ENCODE results near the gene C1orf167. TPM values are rescaled to one million over a fixed set of nuclear protein-coding genes. Genes with fewer than 3 reads are reported as not detected.
A peak's percentile ranks its signal among the peaks of the same experiment; 100 is the strongest.

C1orf167 gene
- total RNA-seq, 2 experiments from 2014 or later = not detected

GRCh38 chr1:11792106-11792505, 30.1 kb downstream of the C1orf167 start:
- intact Hi-C loops (cut with micrococcal nuclease) = no loop called here
- H3K27me3 Mint-ChIP-seq (ENCODE audit: low read depth) = no peaks in the 10 kb centered on the region
- no peaks in the 10 kb centered on the region for H3K4me1 Mint-ChIP-seq (ENCODE audit: low read depth)
- H3K27ac Mint-ChIP-seq = no peak overlapping the region
- DNase-seq = no peak
- CTCF ChIA-PET = no interaction called here
- no peak overlapping the region for H3K4me3 Mint-ChIP-seq
- peaks cover 6% of the 10 kb centered on the region for H3K36me3 Mint-ChIP-seq (ENCODE audit: low read depth)
- H3K9me3 Mint-ChIP-seq = no peaks in the 10 kb centered on the region

GRCh38 chr1:11793819-11794218, 31.8 kb downstream of the C1orf167 start:
- no peak for DNase-seq
- Mint-ChIP-seq H3K9me3 (no peaks in the 10 kb centered on the region), H3K4me1 (ENCODE audit: low read depth) (no peaks in the 10 kb centered on the region), H3K4me3 (no peak overlapping the region), H3K36me3 (ENCODE audit: low read depth) (peaks cover 6% of the 10 kb centered on the region), H3K27ac (no peak overlapping the region), H3K27me3 (ENCODE audit: low read depth) (no peaks in the 10 kb centered on the region)
- CTCF ChIA-PET = no interaction called here
- intact Hi-C loops (cut with micrococcal nuclease) = no loop called here

- H3K27ac Mint-ChIP-seq = no peak overlapping the region
- DNase-seq = no peak
- CTCF ChIA-PET = interaction anchor here (1.7 kb wide), 1 partner anchor 9 kb away, joined by 5 read pairs; no protein-coding TSS in a partner anchor
- no peaks in the 10 kb centered on the region for H3K27me3 Mint-ChIP-seq (ENCODE audit: low read depth)
- intact Hi-C loops (cut with micrococcal nuclease) = no loop called here
- H3K36me3 Mint-ChIP-seq (ENCODE audit: low read depth) = peaks cover 7% of the 10 kb centered on the region
- H3K4me3 Mint-ChIP-seq = no peak overlapping the region
- H3K4me1 Mint-ChIP-seq (ENCODE audit: low read depth) = no peaks in the 10 kb centered on the region
- no peaks in the 10 kb centered on the region for H3K9me3 Mint-ChIP-seq
These were observed 32.6 kb downstream of the C1orf167 start for GRCh38 chr1:11794446-11795237.

GRCh38 chr1:11795238-11795890, 33.4 kb downstream of the C1orf167 start:
- Mint-ChIP-seq H3K36me3 (ENCODE audit: low read depth) (peaks cover 7% of the 10 kb centered on the region), H3K27me3 (ENCODE audit: low read depth) (no peaks in the 10 kb centered on the region), H3K4me3 (no peak overlapping the region), H3K4me1 (ENCODE audit: low read depth) (no peaks in the 10 kb centered on the region), H3K27ac (no peak overlapping the region), H3K9me3 (no peaks in the 10 kb centered on the region)
- CTCF ChIA-PET = interaction anchor here (1.7 kb wide), 1 partner anchor 10 kb away, joined by 5 read pairs; no protein-coding TSS in a partner anchor
- intact Hi-C loops (cut with micrococcal nuclease) = no loop called here
- DNase-seq = no peak

- CTCF ChIA-PET = interaction anchor here (1.7 kb wide), 1 partner anchor 11 kb away, joined by 5 read pairs; no protein-coding TSS in a partner anchor
- no peak overlapping the region for H3K4me3 Mint-ChIP-seq
- peaks cover 11% of the 10 kb centered on the region for H3K36me3 Mint-ChIP-seq (ENCODE audit: low read depth)
- H3K27ac Mint-ChIP-seq = no peak overlapping the region
- no peaks in the 10 kb centered on the region for H3K4me1 Mint-ChIP-seq (ENCODE audit: low read depth)
- no peaks in the 10 kb centered on the region for H3K27me3 Mint-ChIP-seq (ENCODE audit: low read depth)
- no peak for DNase-seq
- intact Hi-C loops (cut with micrococcal nuclease) = no loop called here
- H3K9me3 Mint-ChIP-seq = no peaks in the 10 kb centered on the region
These were observed 34.2 kb downstream of the C1orf167 start for GRCh38 chr1:11796036-11796828.

GRCh38 chr1:11797525-11798216, 35.7 kb downstream of the C1orf167 start:
- Mint-ChIP-seq H3K36me3 (ENCODE audit: low read depth) (peaks cover 12% of the 10 kb centered on the region), H3K9me3 (no peaks in the 10 kb centered on the region), H3K27me3 (ENCODE audit: low read depth) (no peaks in the 10 kb centered on the region), H3K4me3 (no peak overlapping the region), H3K4me1 (ENCODE audit: low read depth) (peaks cover 9% of the 10 kb centered on the region), H3K27ac (no peak overlapping the region)
- DNase-seq = no peak
- intact Hi-C loops (cut with micrococcal nuclease) = no loop called here
- CTCF ChIA-PET = interaction anchor here (0.9 to 1.0 kb wide), 2 partner anchors 12 to 134 kb away, joined by 3 read pairs; partner anchors contain the start of gene FBXO6

GRCh38 chr1:11799099-11799498, 37.1 kb downstream of the C1orf167 start:
- CTCF ChIA-PET = no interaction called here
- no peaks in the 10 kb centered on the region for H3K27me3 Mint-ChIP-seq (ENCODE audit: low read depth)
- no peak overlapping the region for H3K4me3 Mint-ChIP-seq
- intact Hi-C loops (cut with micrococcal nuclease) = no loop called here
- no peaks in the 10 kb centered on the region for H3K9me3 Mint-ChIP-seq
- H3K36me3 Mint-ChIP-seq (ENCODE audit: low read depth) = peaks cover 14% of the 10 kb centered on the region
- peaks cover 22% of the 10 kb centered on the region for H3K4me1 Mint-ChIP-seq (ENCODE audit: low read depth)
- H3K27ac Mint-ChIP-seq = no peak overlapping the region
- DNase-seq = no peak

GRCh38 chr1:11799896-11800295, 37.9 kb downstream of the C1orf167 start:
- H3K36me3 Mint-ChIP-seq (ENCODE audit: low read depth) = peaks cover 14% of the 10 kb centered on the region
- H3K4me1 Mint-ChIP-seq (ENCODE audit: low read depth) = peaks cover 29% of the 10 kb centered on the region
- H3K27me3 Mint-ChIP-seq (ENCODE audit: low read depth) = no peaks in the 10 kb centered on the region
- DNase-seq = no peak
- CTCF ChIA-PET = no interaction called here
- H3K4me3 Mint-ChIP-seq = no peak overlapping the region
- intact Hi-C loops (cut with micrococcal nuclease) = no loop called here
- H3K9me3 Mint-ChIP-seq = no peaks in the 10 kb centered on the region
- H3K27ac Mint-ChIP-seq = no peak overlapping the region

GRCh38 chr1:11800391-11800755, 38.4 kb downstream of the C1orf167 start:
- Mint-ChIP-seq H3K4me3 (no peak overlapping the region), H3K27ac (no peak overlapping the region), H3K9me3 (no peaks in the 10 kb centered on the region), H3K4me1 (ENCODE audit: low read depth) (peaks cover 32% of the 10 kb centered on the region), H3K27me3 (ENCODE audit: low read depth) (no peaks in the 10 kb centered on the region), H3K36me3 (ENCODE audit: low read depth) (peaks cover 13% of the 10 kb centered on the region)
- no peak for DNase-seq
- intact Hi-C loops (cut with micrococcal nuclease) = no loop called here
- CTCF ChIA-PET = no interaction called here

GRCh38 chr1:11800756-11801433, 38.9 kb downstream of the C1orf167 start:
- no peaks in the 10 kb centered on the region for H3K9me3 Mint-ChIP-seq
- no peak for DNase-seq
- CTCF ChIA-PET = interaction anchor here (1.3 kb wide), 1 partner anchor 14 kb away, joined by 4 read pairs; no protein-coding TSS in a partner anchor
- intact Hi-C loops (cut with micrococcal nuclease) = no loop called here
- H3K27me3 Mint-ChIP-seq (ENCODE audit: low read depth) = no peaks in the 10 kb centered on the region
- peaks cover 32% of the 10 kb centered on the region for H3K4me1 Mint-ChIP-seq (ENCODE audit: low read depth)
- H3K27ac Mint-ChIP-seq = no peak overlapping the region
- H3K36me3 Mint-ChIP-seq (ENCODE audit: low read depth) = peaks cover 8% of the 10 kb centered on the region
- no peak overlapping the region for H3K4me3 Mint-ChIP-seq

- Mint-ChIP-seq H3K4me3 (peak overlapping the region; percentile 69), H3K9me3 (no peaks in the 10 kb centered on the region), H3K36me3 (ENCODE audit: low read depth) (peaks cover 10% of the 10 kb centered on the region), H3K27me3 (ENCODE audit: low read depth) (no peaks in the 10 kb centered on the region), H3K4me1 (ENCODE audit: low read depth) (peaks cover 46% of the 10 kb centered on the region), H3K27ac (no peak overlapping the region)
- CTCF ChIA-PET = interaction anchor here (0.6 kb wide), 1 partner anchor 72 kb away, joined by 3 read pairs; no protein-coding TSS in a partner anchor
- no peak for DNase-seq
- intact Hi-C loops (cut with micrococcal nuclease) = no loop called here
These were observed 40.6 kb downstream of the C1orf167 start for GRCh38 chr1:11802616-11802972.

All from activated naive CD4-positive, alpha-beta T cell treated with anti-CD3 and anti-CD28 coated beads for 36 hours (primary cell).